ENCODE measurements around the gene LSAMP.

GRCh38 chr3:115834068-115834467, 611.2 kb downstream of the LSAMP start:
- TF ChIP-seq CTCF (IDR thresholded peaks at IDR 0.05) (no peak), POLR2A (IDR thresholded peaks at IDR 0.05) (no peak)
